Hepatocyte (in vitro differentiated cells): ENCODE measurements around the gene CCDC88C. TPM values are rescaled to one million over a fixed set of nuclear protein-coding genes. Genes with fewer than 3 reads are reported as not detected.

ENCODE experiments used
- DNase-seq: peaks from one replicate; pipeline ENCODE4 v3.0.0-alpha.2; 2016; ENCODE audit warnings: low spot score
- H2AFZ ChIP-seq: fragments of 200-600 bp; sonication (generic); 2 replicates; pipeline ENCODE4 v1.6.0; 2016; ENCODE audit warnings: antibody characterized with exemption, mild to moderate bottlenecking
- H3K27ac ChIP-seq: fragments of 200-600 bp; sonication (generic); 2 replicates; pipeline ENCODE4 v1.5.1; 2016; ENCODE audit warnings: mild to moderate bottlenecking
- H3K27me3 ChIP-seq: fragments of 200-600 bp; sonication (generic); 2 replicates; pipeline ENCODE4 v1.6.1; 2016
- H3K36me3 ChIP-seq: fragments of 200-600 bp; sonication (generic); replicated peaks from 2 replicates; pipeline ENCODE4 v1.5.1; 2016; ENCODE audit warnings: low read depth; ENCODE audit not compliant: insufficient read depth
- H3K4me1 ChIP-seq: fragments of 200-600 bp; sonication (generic); 2 replicates; pipeline ENCODE4 v1.5.1; 2016; ENCODE audit warnings: mild to moderate bottlenecking, moderate library complexity; ENCODE audit not compliant: insufficient read depth
- H3K4me2 ChIP-seq: fragments of 200-600 bp; sonication (generic); 2 replicates; pipeline ENCODE4 v1.6.0; 2016
- H3K4me3 ChIP-seq: fragments of 200-600 bp; sonication (generic); 2 replicates; pipeline ENCODE4 v1.5.1; 2016; ENCODE audit warnings: mild to moderate bottlenecking
- H3K79me2 ChIP-seq: fragments of 200-600 bp; sonication (generic); 2 replicates; pipeline ENCODE4 v1.6.0; 2017; ENCODE audit warnings: mild to moderate bottlenecking
- H3K9me2 ChIP-seq: fragments of 200-600 bp; sonication (generic); replicated peaks from 2 replicates; pipeline ENCODE4 v1.6.0; 2017; ENCODE audit warnings: mild to moderate bottlenecking; ENCODE audit not compliant: insufficient read depth
- H3K9me3 ChIP-seq: fragments of 200-600 bp; sonication (generic); 2 replicates; pipeline ENCODE4 v1.5.1; 2016; ENCODE audit warnings: low read depth, mild to moderate bottlenecking
- H4K20me1 ChIP-seq: fragments of 200-600 bp; sonication (generic); 2 replicates; pipeline ENCODE4 v1.6.0; 2016; ENCODE audit warnings: mild to moderate bottlenecking; ENCODE audit not compliant: insufficient read depth, poor library complexity, severe bottlenecking
- EZH2 ChIP-seq: fragments of 200-600 bp; sonication (generic); IDR thresholded peaks from 2 replicates; pipeline ENCODE4 v1.6.1; 2016; ENCODE audit warnings: antibody characterized with exemption, mild to moderate bottlenecking, borderline replicate concordance
- EZH2phosphoT487 ChIP-seq: fragments of 200-600 bp; sonication (generic); IDR thresholded peaks from one replicate; pipeline ENCODE4 v1.6.1; 2018; ENCODE audit warnings: antibody characterized with exemption, mild to moderate bottlenecking, low read depth, moderate library complexity; ENCODE audit not compliant: unreplicated experiment, severe bottlenecking
- WGBS: methylation state at CpG from one replicate; pipeline ENCODE4 v1.1.6; 2016; ENCODE audit warnings: low lambda C conversion rate; ENCODE audit errors: missing lambda C conversion rate; 5-methylcytosine and 5-hydroxymethylcytosine counted together
- polyA plus RNA-seq: library from polyadenylated mRNA; unstranded; fragments of >200 nt; fragmentation: Nextera tagmentation; extraction: Ambion mirVana; gene quantifications from 2 replicates; pipeline ENCODE4 v1.2.1, GENCODE V29; 2016
- total RNA-seq: library from RNA; depleted of rRNA; stranded (reverse); fragments of >200 nt; gene quantifications from 2 replicates; pipeline ENCODE4 v1.2.3, GENCODE V29; 2014
- TF ChIP-seq, protein P1 (sequence below): fragments of 200-600 bp; sonication (generic); IDR thresholded peaks from 2 replicates; pipeline ENCODE4 v1.5.1; 2016; ENCODE audit warnings: antibody characterized with exemption, mild to moderate bottlenecking; ENCODE audit not compliant: poor library complexity

Gene CCDC88C
- total and polyA plus RNA-seq, 2 experiments from 2014 or later: 5.9 to 11.3 TPM

DNA sequence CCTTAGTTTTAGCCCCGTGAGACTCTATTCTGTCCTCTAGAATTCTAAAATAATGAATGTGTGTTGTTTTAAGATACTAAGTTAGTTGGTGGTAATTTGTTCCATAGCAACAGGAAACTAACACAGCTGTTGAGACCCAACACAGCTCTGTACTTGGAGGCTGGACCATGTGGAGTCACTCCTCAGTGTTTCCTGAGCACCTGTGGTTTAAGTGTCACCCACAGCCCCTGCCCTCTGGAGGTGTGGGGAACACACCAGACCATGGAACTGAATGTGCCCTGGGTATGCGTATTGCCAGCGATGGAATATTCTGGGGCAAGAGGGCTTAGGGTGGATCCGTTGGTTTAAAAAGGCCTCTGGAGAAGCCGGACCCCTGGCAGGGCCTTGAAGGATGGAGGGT lies 156.5 kb downstream of the CCDC88C start:
- H3K79me2 ChIP-seq: no peaks in the 10 kb centered on the region
- H2AFZ ChIP-seq: no peak overlapping the region
- no peak overlapping the region for H3K4me3 ChIP-seq
- 99% methylated on average over 5 of the region's 5 CpGs for WGBS
- no peaks in the 10 kb centered on the region for H3K9me2 ChIP-seq
- peaks cover 1% of the 10 kb centered on the region for H3K27me3 ChIP-seq
- H3K27ac ChIP-seq: no peak overlapping the region
- no peak for DNase-seq
- no peaks in the 10 kb centered on the region for H3K9me3 ChIP-seq
- no peaks in the 10 kb centered on the region for H4K20me1 ChIP-seq
- H3K4me1 ChIP-seq: peaks cover 9% of the 10 kb centered on the region
- H3K4me2 ChIP-seq: no peak overlapping the region
- no peaks in the 10 kb centered on the region for H3K36me3 ChIP-seq
- TF ChIP-seq EZH2 (no peak), EZH2phosphoT487 (no peak)

DNA sequence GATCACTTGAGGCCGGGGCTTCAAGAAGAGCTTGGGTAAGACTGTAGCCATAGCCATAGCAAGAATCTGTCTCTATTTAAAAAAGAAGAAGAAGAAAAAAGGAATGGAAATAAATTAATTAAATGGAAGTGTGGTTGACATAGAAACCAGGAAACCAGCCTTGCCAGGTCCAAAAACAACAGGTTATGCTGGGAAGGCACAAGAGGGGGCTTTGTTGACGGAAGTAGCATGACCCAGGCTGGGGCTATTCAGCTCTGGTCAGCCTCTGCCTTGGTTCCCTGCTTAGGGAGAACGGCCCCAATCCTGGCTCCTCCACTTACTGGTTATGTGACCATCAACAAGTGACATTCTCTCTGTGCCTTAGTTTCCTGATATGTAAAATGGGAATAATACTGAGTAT lies 158.7 kb downstream of the CCDC88C start:
- Histone ChIP-seq H3K4me2 (no peak overlapping the region), H3K27me3 (peaks cover 9% of the 10 kb centered on the region), H3K79me2 (no peaks in the 10 kb centered on the region), H4K20me1 (no peaks in the 10 kb centered on the region), H3K36me3 (no peaks in the 10 kb centered on the region), H3K27ac (no peak overlapping the region), H2AFZ (no peak overlapping the region), H3K4me3 (no peak overlapping the region), H3K9me3 (no peaks in the 10 kb centered on the region), H3K9me2 (no peaks in the 10 kb centered on the region), H3K4me1 (peaks cover 3% of the 10 kb centered on the region)
- TF ChIP-seq EZH2 (no peak), EZH2phosphoT487 (no peak)
- TF ChIP-seq, protein P1, sequence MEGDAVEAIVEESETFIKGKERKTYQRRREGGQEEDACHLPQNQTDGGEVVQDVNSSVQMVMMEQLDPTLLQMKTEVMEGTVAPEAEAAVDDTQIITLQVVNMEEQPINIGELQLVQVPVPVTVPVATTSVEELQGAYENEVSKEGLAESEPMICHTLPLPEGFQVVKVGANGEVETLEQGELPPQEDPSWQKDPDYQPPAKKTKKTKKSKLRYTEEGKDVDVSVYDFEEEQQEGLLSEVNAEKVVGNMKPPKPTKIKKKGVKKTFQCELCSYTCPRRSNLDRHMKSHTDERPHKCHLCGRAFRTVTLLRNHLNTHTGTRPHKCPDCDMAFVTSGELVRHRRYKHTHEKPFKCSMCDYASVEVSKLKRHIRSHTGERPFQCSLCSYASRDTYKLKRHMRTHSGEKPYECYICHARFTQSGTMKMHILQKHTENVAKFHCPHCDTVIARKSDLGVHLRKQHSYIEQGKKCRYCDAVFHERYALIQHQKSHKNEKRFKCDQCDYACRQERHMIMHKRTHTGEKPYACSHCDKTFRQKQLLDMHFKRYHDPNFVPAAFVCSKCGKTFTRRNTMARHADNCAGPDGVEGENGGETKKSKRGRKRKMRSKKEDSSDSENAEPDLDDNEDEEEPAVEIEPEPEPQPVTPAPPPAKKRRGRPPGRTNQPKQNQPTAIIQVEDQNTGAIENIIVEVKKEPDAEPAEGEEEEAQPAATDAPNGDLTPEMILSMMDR: no peak
- WGBS: 97% methylated on average over 3 of the region's 3 CpGs
- no peak for DNase-seq

DNA sequence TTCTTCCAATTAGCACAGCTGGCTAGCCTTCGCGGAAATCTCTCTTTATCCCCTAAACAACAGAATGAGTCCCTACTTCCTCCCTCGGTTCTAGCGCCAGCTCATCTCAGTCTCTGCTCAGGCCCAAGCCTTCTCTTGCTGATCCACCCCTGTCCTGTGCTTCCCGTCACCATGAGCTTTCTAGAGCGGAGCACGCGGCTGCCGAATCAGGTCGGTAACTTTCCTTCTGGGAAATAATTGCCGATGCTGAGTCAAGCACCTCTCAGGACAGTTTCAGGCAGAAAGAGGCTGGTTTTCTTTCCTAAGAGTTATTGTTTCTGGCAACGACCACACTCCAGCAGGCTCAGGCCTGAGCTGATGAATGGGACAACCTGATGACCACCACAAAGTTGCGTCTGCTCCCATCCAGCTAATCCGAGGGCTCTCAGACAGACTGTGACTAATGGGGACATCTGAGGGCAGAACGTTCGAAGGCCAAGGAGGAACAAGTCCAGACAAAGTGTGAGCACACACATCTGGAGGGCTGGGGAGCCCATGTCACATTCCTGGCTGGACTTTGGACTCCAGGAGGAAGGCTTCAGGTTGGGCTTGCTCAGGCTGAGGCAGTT lies 159.5 kb downstream of the CCDC88C start:
- no peak overlapping the region for H3K4me3 ChIP-seq
- no peaks in the 10 kb centered on the region for H3K9me3 ChIP-seq
- no peaks in the 10 kb centered on the region for H3K36me3 ChIP-seq
- TF ChIP-seq EZH2 (no peak), EZH2phosphoT487 (no peak)
- TF ChIP-seq, protein P1: no peak
- peaks cover 6% of the 10 kb centered on the region for H3K4me1 ChIP-seq
- peaks cover 9% of the 10 kb centered on the region for H3K27me3 ChIP-seq
- H3K79me2 ChIP-seq: no peaks in the 10 kb centered on the region
- no peaks in the 10 kb centered on the region for H4K20me1 ChIP-seq
- DNase-seq: no peak
- no peak overlapping the region for H3K27ac ChIP-seq
- H2AFZ ChIP-seq: no peak overlapping the region
- WGBS: 66% methylated on average over 16 of the region's 16 CpGs
- no peak overlapping the region for H3K4me2 ChIP-seq
- no peaks in the 10 kb centered on the region for H3K9me2 ChIP-seq

DNA sequence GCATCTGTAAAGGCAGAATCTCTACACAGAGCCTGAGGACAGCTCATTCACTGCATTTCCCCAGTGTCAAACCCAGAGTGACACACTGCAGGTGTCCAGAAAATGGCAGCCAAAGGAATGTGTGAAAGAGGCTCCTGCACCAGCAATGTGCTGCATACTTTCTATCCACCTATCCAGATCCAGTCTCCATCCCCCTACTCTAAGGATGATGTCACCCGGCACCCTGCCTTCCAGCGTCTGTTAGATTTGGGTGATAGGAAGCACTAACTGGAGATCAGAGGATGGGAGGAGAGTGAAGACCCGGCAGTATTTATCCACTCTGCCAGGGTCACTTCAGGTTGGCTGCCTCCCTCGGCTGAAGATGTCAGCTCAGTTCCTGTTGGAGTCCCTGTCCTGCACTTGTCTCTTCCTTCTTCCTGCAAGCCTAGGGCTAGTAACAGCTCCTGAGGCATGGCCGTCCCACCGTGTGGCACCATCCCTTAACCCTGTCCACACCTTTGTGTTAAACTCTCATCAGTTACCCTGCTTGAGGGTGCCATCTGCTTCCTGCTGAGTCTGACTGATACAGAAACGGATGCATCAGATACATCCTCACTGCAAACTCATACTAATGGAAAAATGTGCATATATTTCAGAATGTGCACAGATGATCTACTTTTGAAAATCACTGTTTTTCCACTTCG lies 160.2 kb downstream of the CCDC88C start:
- Histone ChIP-seq H3K4me1 (peaks cover 6% of the 10 kb centered on the region), H3K4me2 (no peak overlapping the region), H3K36me3 (no peaks in the 10 kb centered on the region), H3K27me3 (peaks cover 14% of the 10 kb centered on the region), H2AFZ (no peak overlapping the region), H3K79me2 (no peaks in the 10 kb centered on the region), H3K9me2 (no peaks in the 10 kb centered on the region), H3K4me3 (no peak overlapping the region), H3K27ac (no peak overlapping the region), H4K20me1 (no peaks in the 10 kb centered on the region), H3K9me3 (no peaks in the 10 kb centered on the region)
- no peak for TF ChIP-seq EZH2
- TF ChIP-seq, protein P1: no peak
- TF ChIP-seq EZH2phosphoT487: no peak
- peak; percentile 18 for DNase-seq
- WGBS: 36% methylated on average over 8 of the region's 8 CpGs
